ENCODE data around the gene SLC39A13.

The SLC39A13 gene

GRCh38 chr11:47406896-47407745 lies 1.3 kb upstream of the SLC39A13 start:
- DNase-seq: no peak

GRCh38 chr11:47408598-47409439 lies 429 bp downstream of the SLC39A13 start:
- no peak for DNase-seq

GRCh38 chr11:47409440-47410369 lies 1.3 kb downstream of the SLC39A13 start:
- DNase-seq: no peak

- DNase-seq: no peak
Observed at GRCh38 chr11:47410370-47411264, 2.2 kb downstream of the SLC39A13 start.

GRCh38 chr11:47411884-47412746 lies 3.7 kb downstream of the SLC39A13 start:
- no peak for DNase-seq

- no peak for DNase-seq
Observed at GRCh38 chr11:47413351-47413750, 5.0 kb downstream of the SLC39A13 start.

GRCh38 chr11:47413908-47414684 lies 5.7 kb downstream of the SLC39A13 start:
- no peak for DNase-seq

- DNase-seq: no peak
Observed at GRCh38 chr11:47414685-47415070, 6.3 kb downstream of the SLC39A13 start.

- no peak for DNase-seq
Observed at GRCh38 chr11:47415091-47415854, 6.9 kb downstream of the SLC39A13 start.

- no peak for DNase-seq
Observed at GRCh38 chr11:47415949-47416472, 7.6 kb downstream of the SLC39A13 start.

- no peak for DNase-seq
Observed at GRCh38 chr11:47417712-47418111, 9.3 kb downstream of the SLC39A13 start.

GRCh38 chr11:47418454-47419259 lies 10.3 kb downstream of the SLC39A13 start:
- no peak for DNase-seq

- no peak for DNase-seq
Observed at GRCh38 chr11:47425611-47426010, 17.2 kb downstream of the SLC39A13 start.

- DNase-seq: peak; percentile 97
Observed at GRCh38 chr11:47426062-47426956, 17.9 kb downstream of the SLC39A13 start, which contains the start of gene PSMC3. Gene PSMC3 (minus strand): TSS chr11:47426439. CDS start chr11:47426279, 160 bp downstream.

- DNase-seq: no peak
Observed at GRCh38 chr11:47430524-47430923, 22.1 kb downstream of the SLC39A13 start.

- DNase-seq: no peak
Observed at GRCh38 chr11:47431356-47432083, 23.1 kb downstream of the SLC39A13 start.

All from activated CD4-positive, alpha-beta T cell treated with anti-CD3 and anti-CD28 coated beads for 1 hour (primary cell).